Kidney capillary endothelial cell (primary cell): Measurements from ENCODE around the gene BDKRB2.

Experiments used
- DNase-seq: peaks from one replicate; pipeline ENCODE4 v3.0.0-alpha.2; 2018; ENCODE audit warnings: low spot score

BDKRB2 gene

GRCh38 chr14:96176811-96177211, 27.8 kb upstream of the BDKRB2 start:
- no peak for DNase-seq

DNA sequence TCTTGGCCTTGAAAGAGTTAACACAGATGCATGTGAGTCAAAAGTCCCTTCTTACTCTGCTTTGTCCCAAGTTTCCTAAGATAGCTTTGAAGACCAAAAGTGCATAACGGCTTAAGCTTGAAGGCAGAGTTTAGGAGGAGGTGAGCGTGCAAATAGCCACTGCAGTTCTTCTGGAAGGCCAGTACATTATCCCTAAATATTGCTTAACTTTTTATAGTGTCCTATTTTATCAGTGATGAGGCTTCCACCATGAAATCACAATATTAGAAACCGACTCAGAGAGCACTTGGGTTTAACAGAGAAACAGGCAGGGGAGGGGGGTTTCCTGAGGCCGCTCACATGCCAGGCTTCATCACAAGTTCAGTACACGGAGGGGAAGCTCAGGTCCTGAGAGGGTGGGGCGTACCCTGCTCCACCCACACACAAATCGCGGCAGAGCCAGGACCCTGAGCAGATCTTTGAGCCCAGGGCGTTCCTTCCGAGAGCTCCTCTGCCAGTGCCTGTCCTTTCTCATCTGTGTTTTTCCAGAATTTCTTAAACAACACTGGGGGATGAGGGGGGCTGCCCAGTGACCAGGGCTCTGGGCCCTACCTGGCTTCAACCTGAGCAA, 26.8 kb upstream of the BDKRB2 start:
- no peak for DNase-seq

GRCh38 chr14:96178461-96179321, 25.9 kb upstream of the BDKRB2 start:
- no peak for DNase-seq

DNA sequence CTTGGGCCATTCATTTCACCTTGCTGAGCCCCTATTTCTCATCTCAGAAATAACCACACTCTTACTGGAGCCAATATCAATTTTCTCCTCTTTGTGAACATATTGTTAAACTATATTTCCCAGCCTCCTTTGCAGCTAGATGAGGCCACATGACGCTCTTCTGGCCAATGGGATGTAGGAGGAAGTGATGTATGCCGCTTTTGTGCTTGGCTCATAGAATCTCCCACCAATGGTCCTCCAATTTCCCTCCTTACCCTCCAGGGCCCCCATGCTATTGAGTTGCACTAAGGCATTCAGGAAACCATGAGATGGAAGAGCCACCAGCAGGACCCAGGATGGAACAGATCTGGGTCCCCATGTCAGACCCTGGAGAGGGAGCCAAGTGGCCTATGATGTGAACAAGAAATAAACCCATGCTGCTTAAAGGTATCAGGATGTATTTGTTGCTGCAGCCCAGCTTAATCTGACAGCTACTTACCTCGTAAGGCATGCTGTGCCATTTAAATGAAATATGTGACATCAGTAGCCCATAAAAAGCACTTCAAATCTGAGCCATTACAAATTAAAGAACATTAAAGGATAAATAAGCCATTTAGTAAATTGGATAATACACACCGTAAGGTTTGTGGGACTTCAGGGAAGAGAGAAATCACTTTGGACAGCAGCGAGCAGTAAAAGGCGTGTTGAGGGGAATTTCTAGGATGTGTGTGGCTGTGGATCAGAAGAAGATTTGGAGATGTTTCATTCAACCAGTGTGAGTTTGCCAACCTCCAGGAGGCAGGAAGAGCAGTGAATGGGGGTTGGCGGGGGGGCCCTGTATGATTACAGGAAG, 24.4 kb upstream of the BDKRB2 start:
- DNase-seq, result no peak

GRCh38 chr14:96181186-96182056, 23.2 kb upstream of the BDKRB2 start:
- peak; percentile 67 for DNase-seq

DNA sequence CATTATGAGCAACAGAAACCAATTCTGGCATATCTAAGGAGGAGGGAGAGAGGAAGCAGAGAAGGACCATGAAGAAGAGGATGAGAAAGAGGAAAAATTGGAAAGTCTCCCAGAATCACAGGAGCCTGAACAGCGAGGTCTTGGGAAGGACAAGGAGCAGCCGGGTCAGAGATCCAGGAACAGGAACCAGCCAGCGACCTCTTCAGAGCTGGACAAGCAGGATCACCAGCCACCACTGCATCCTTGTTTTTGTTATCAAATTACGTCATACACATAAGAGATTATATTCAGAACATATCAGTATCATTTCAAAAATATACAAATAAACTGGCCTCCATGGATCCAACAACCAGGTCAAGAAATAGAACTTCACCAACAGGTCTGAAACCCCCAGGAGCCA, 22.1 kb upstream of the BDKRB2 start:
- no peak for DNase-seq

GRCh38 chr14:96184737-96185136, 19.9 kb upstream of the BDKRB2 start:
- DNase-seq, result no peak

DNA sequence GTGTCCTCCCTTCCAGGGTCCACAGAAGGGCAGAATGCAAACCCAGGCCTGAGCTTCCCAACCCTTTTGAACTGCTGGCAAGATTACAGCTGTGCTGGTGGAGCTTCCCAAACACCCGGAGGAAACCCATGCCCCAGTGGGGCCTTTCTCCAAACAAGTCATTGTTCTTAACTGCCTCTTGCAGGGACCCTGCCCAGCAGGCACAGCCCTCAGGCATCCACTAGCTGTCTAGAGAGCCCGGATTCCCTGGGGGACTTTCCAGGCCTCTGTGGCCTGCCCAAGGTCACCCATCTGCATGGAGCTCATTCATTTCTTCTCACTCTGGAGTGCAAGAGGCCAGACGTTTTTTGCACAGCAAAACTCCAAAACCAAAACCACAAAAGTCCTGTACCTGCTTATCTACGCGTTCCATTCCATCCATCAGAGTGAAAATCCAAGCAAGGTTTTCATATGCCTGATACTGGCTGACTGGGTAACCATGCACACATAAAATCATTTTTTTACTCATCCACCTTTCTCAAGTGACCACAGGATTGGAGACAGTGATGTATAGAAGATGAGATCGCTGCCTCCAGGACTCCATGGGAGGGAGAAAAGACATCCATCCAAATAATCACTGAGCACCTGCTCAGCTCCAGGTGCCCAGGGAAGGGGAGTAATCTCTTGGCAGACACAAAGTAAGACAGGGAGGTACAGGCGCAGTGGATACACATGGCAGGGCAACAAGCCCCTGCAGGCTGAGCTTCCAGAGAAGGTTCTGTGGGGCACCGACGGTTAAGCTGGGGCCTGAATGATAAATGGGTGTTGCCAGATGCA, 17.2 kb upstream of the BDKRB2 start:
- no peak for DNase-seq

GRCh38 chr14:96189281-96189711, 15.3 kb upstream of the BDKRB2 start:
- DNase-seq, result no peak

DNA sequence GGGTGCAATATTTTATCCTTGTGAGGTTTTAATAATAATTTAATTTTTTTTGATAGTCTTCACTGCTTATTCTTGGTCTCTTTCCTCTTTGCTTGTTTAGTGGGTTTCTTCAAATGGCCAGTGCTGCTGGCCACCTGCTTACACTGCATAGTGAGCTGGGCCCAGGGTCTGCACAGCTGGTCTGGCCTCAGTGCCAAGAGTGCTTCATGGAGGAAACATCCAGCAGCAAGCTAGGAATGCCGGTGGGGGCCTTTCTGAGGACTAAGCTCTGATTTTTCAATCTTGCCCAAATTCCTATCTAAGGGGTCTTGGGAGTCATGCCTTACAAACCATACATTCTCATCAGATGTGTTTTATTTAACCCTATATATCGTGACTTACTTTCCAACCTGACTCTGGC, 13.3 kb upstream of the BDKRB2 start:
- DNase-seq, result no peak

- no peak for DNase-seq
Measured at GRCh38 chr14:96191841-96192462, 12.7 kb upstream of the BDKRB2 start.

- peak; percentile 58 for DNase-seq
Measured at GRCh38 chr14:96192975-96193805, 11.4 kb upstream of the BDKRB2 start.

GRCh38 chr14:96194262-96194656, 10.4 kb upstream of the BDKRB2 start:
- no peak for DNase-seq

DNA sequence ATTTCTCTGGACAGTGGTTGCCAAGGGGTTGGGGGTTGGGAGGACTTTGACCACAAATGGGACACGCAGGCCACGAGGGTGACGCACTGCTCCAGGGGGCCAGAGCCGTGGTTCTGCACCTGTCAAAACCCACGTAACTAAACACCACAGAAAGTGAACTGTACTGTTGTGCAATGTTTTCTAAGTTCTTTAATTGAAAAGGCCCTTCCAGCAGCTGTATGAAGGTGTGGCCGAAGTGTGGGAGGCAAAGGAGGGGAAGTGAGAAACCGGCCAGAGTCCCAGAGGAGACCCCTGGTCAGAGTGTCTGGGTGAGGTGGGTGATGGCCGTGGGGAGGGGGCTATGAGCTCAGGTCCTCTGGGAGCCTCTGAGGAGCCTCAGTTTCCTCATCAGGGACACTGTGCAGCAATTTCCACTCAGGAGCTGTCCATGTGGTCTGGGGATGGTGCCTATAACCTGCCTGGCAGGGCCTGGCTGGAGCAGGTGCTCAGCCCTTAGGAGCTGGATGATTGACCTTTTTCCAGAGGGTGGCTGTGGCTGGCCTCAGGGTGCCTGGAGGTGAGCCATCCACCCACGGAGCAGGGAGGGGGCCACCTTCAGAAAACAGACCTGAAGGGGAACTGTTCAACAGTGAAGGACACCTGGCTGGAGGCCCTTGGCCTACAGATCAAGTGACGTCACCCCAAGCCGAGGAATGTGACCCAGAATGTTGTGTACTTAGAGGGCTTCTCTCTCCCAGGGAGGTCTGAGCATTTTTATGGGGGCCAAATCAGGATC, 9.8 kb upstream of the BDKRB2 start:
- DNase-seq, result no peak

- DNase-seq, result no peak
Measured at GRCh38 chr14:96195441-96196081, 9.1 kb upstream of the BDKRB2 start.

- DNase-seq, result no peak
Measured at GRCh38 chr14:96197163-96197852, 7.3 kb upstream of the BDKRB2 start.

- peak; percentile 96 for DNase-seq
Measured at GRCh38 chr14:96197969-96198368, 6.7 kb upstream of the BDKRB2 start.
